HEK293 (cell line): ENCODE measurements around the gene FKBP5.

ENCODE experiments used
- CTCF ChIA-PET: fragments of 350-600 bp; formaldehyde crosslinking; extraction: SDS; loops from one replicate; lab custom pipeline; 2021; ENCODE audit warnings: antibody characterized with exemption; lab: Yijun Ruan, JAX
- POLR2A ChIA-PET: fragments of 300-600 bp; formaldehyde crosslinking; extraction: SDS; loops from one replicate; lab custom pipeline; 2020; ENCODE audit warnings: antibody characterized with exemption, inconsistent platforms; lab: Yijun Ruan, JAX
- H3K27ac ChIP-seq: fragments of 200-500 bp; sonication (Bioruptor generic); 2 replicates; pipeline ENCODE4 v1.5.1; 2014; ENCODE audit warnings: low read depth, low read length, control low read depth, inconsistent platforms; ENCODE audit errors: extremely low read depth
- H3K36me3 ChIP-seq, 2 experiments: fragments of 200-500 bp in 1 of 2; sonication (Bioruptor generic) in 1 of 2; 1 replicate in 1 of 2; 2 replicates in 1 of 2; pipeline ENCODE4 v1.5.1; 2014 to 2017; ENCODE audit warnings: inconsistent platforms in 2 of 2, low read length in 2 of 2; ENCODE audit not compliant: control insufficient read depth in 2 of 2, insufficient read depth in 1 of 2
- H3K4me1 ChIP-seq: fragments of 200-500 bp; sonication (Bioruptor generic); 2 replicates; pipeline ENCODE4 v1.5.1; 2014; ENCODE audit warnings: mild to moderate bottlenecking, low read length, inconsistent platforms; ENCODE audit not compliant: control insufficient read depth, insufficient read depth
- H3K4me3 ChIP-seq: 2 replicates; pipeline ENCODE4 v1.5.1; 2011; ENCODE audit warnings: low read depth, mild to moderate bottlenecking, control low read depth, low read length, moderate library complexity
- H3K9me3 ChIP-seq: fragments of 200-500 bp; sonication (Bioruptor generic); 2 replicates; pipeline ENCODE4 v1.5.1; 2014; ENCODE audit warnings: low read depth, low read length, inconsistent platforms; ENCODE audit not compliant: control insufficient read depth, insufficient read depth
- HIC1 ChIP-seq: fragments of 450-650 bp; formaldehyde crosslinking; IDR thresholded peaks from 2 replicates; pipeline ENCODE4 v1.5.1; 2016; ENCODE audit warnings: missing biosample characterization, missing genetic modification characterization
- HOXC10 ChIP-seq: sonication (generic); formaldehyde crosslinking; IDR thresholded peaks from 2 replicates; pipeline ENCODE4 v1.8.1; 2023; ENCODE audit warnings: mild to moderate bottlenecking, missing genetic modification reagents
- PRDM10 ChIP-seq: fragments of 450-650 bp; formaldehyde crosslinking; IDR thresholded peaks from 2 replicates; pipeline ENCODE4 v1.5.1; 2016; ENCODE audit warnings: missing biosample characterization, missing genetic modification characterization
- SCRT1 ChIP-seq: fragments of 450-650 bp; formaldehyde crosslinking; IDR thresholded peaks from 2 replicates; pipeline ENCODE4 v1.5.1; 2016; ENCODE audit warnings: missing biosample characterization, missing genetic modification characterization, borderline replicate concordance
- TSHZ1 ChIP-seq: fragments of 450-650 bp; formaldehyde crosslinking; IDR thresholded peaks from 2 replicates; pipeline ENCODE4 v1.5.1; 2016; ENCODE audit warnings: missing biosample characterization, missing genetic modification characterization, borderline replicate concordance
- WT1 ChIP-seq: fragments of 450-650 bp; formaldehyde crosslinking; IDR thresholded peaks from 2 replicates; pipeline ENCODE4 v1.5.1; 2016; ENCODE audit warnings: missing biosample characterization, missing genetic modification characterization
- ZBTB49 ChIP-seq: fragments of 450-650 bp; formaldehyde crosslinking; IDR thresholded peaks from 2 replicates; pipeline ENCODE4 v1.5.1; 2016; ENCODE audit warnings: missing biosample characterization, missing genetic modification characterization, low read depth
- ZNF18 ChIP-seq: fragments of 450-650 bp; formaldehyde crosslinking; IDR thresholded peaks from 2 replicates; pipeline ENCODE4 v1.5.1; 2016; ENCODE audit warnings: missing biosample characterization, missing genetic modification characterization
- ZNF184 ChIP-seq: fragments of 450-650 bp; IDR thresholded peaks from 2 replicates; pipeline ENCODE4 v1.5.1; 2018; ENCODE audit warnings: missing biosample characterization, mild to moderate bottlenecking, missing genetic modification characterization
- ZNF292 ChIP-seq: fragments of 450-650 bp; formaldehyde crosslinking; IDR thresholded peaks from 2 replicates; pipeline ENCODE4 v1.5.1; 2016; ENCODE audit warnings: low read depth, missing biosample characterization, missing genetic modification characterization, borderline replicate concordance
- ZNF837 ChIP-seq: fragments of 450-650 bp; formaldehyde crosslinking; IDR thresholded peaks from 2 replicates; pipeline ENCODE4 v1.5.1; 2016; ENCODE audit warnings: missing biosample characterization, missing genetic modification characterization

FKBP5 gene

GRCh38 chr6:35668744-35669450 lies 19.8 kb downstream of the FKBP5 start (continued):
- TF ChIP-seq TSHZ1 (tag by site-specific recombination) (no peak), ZBTB49 (tag by site-specific recombination) (no peak)

GRCh38 chr6:35668096-35668495 lies 20.6 kb downstream of the FKBP5 start:
- Histone ChIP-seq H3K27ac (no peak overlapping the region), H3K4me1 (peaks cover 5% of the 10 kb centered on the region; the same call in 1 of the 2 replicates)
- POLR2A ChIA-PET: no interaction called here

GRCh38 chr6:35665573-35665972 lies 23.1 kb downstream of the FKBP5 start:
- 0 out of 3 replicates have a peak, but pooled peaks cover 0 to under 1% of the 10 kb centered on the region in 2 experiments for H3K36me3 ChIP-seq
- H3K27ac ChIP-seq: no peak overlapping the region
- H3K4me1 ChIP-seq: peaks cover 11% of the 10 kb centered on the region; the same call in 1 of the 2 replicates
- no peaks in the 10 kb centered on the region for H3K9me3 ChIP-seq
- ChIA-PET POLR2A (no interaction called here), CTCF (interaction anchor here (1.6 kb wide), 1 partner anchor 23 kb away, joined by 5 read pairs; no protein-coding TSS in a partner anchor)
- no peak overlapping the region for H3K4me3 ChIP-seq
- TF ChIP-seq SCRT1 (tag by site-specific recombination): no peak
- no peak for TF ChIP-seq WT1 (tag by site-specific recombination)
- peak; percentile 33; the same call in 1 of the 2 replicates for TF ChIP-seq PRDM10 (tag by site-specific recombination)
- no peak for TF ChIP-seq ZNF18 (tag by site-specific recombination)
- TF ChIP-seq HIC1: no peak

More at GRCh38 chr6:35668096-35668495, 20.6 kb downstream of the FKBP5 start:
- H3K4me3 ChIP-seq: no peak overlapping the region
- CTCF ChIA-PET: interaction anchor here (0.6 to 1.8 kb wide), 5 partner anchors 11 to 201 kb away, joined by 3 to 5 read pairs (median 3); no protein-coding TSS in a partner anchor
- TF ChIP-seq HOXC10 (CRISPR knock-in tag) (no peak), ZNF837 (no peak), ZNF184 (tag by site-specific recombination) (no peak), ZNF292 (no peak)
- H3K9me3 ChIP-seq: no peaks in the 10 kb centered on the region
- H3K36me3 ChIP-seq: peaks cover 0 to 8% of the 10 kb centered on the region in 2 experiments; a peak in 1 of 3 replicates
